Astrocyte (in vitro differentiated cells and primary cell): ENCODE results near the gene CD226. TPM values are rescaled to one million over a fixed set of nuclear protein-coding genes. Genes with fewer than 3 reads are reported as not detected.
A peak's percentile ranks its signal among the peaks of the same experiment; 100 is the strongest.

Experiments
- DNase-seq: peaks from one replicate; pipeline ENCODE4 v3.0.0-alpha.2; 2010; ENCODE audit warnings: low read depth
- FAIRE-seq: peaks from 2 replicates; lab custom pipeline; 2011; peaks lifted over from hg19 to GRCh38; lab: Jason Lieb, UNC
- H2AFZ ChIP-seq: 2 replicates; pipeline ENCODE4 v1.6.0; 2012; ENCODE audit warnings: low read depth, low read length, inconsistent platforms
- H3K27ac ChIP-seq: 2 replicates; pipeline ENCODE4 v1.5.1; 2011; ENCODE audit warnings: low read depth, low read length, inconsistent platforms
- H3K27me3 ChIP-seq: 2 replicates; pipeline ENCODE4 v1.6.0; 2011; ENCODE audit warnings: low read length, inconsistent platforms; ENCODE audit not compliant: insufficient read depth
- H3K36me3 ChIP-seq: 2 replicates; pipeline ENCODE4 v1.5.1; 2011; ENCODE audit warnings: low read length, inconsistent platforms; ENCODE audit not compliant: insufficient read depth
- H3K4me1 ChIP-seq: 2 replicates; pipeline ENCODE4 v1.5.1; 2011; ENCODE audit warnings: low read length, inconsistent platforms; ENCODE audit not compliant: insufficient read depth
- H3K4me2 ChIP-seq: 2 replicates; pipeline ENCODE4 v1.6.0; 2012; ENCODE audit warnings: low read length, inconsistent platforms
- H3K4me3 ChIP-seq: 2 replicates; pipeline ENCODE4 v1.5.1; 2011; ENCODE audit warnings: low read depth, mild to moderate bottlenecking, low read length, inconsistent platforms; ENCODE audit not compliant: insufficient read depth
- H3K79me2 ChIP-seq: 2 replicates; pipeline ENCODE4 v1.6.0; 2012; ENCODE audit warnings: mild to moderate bottlenecking, low read length, inconsistent platforms; ENCODE audit not compliant: insufficient read depth
- H3K9ac ChIP-seq: 2 replicates; pipeline ENCODE4 v1.6.0; 2012; ENCODE audit warnings: mild to moderate bottlenecking, low read length, inconsistent platforms
- H3K9me3 ChIP-seq: 2 replicates; pipeline ENCODE4 v1.5.1; 2012; ENCODE audit warnings: low read depth, mild to moderate bottlenecking, low read length, inconsistent platforms; ENCODE audit not compliant: insufficient read depth
- H4K20me1 ChIP-seq: 2 replicates; pipeline ENCODE4 v1.6.0; 2012; ENCODE audit warnings: low read length, inconsistent platforms; ENCODE audit not compliant: insufficient read depth
- H3K27ac Mint-ChIP-seq: one replicate; pipeline ENCODE4 v1.8.0; 2021; ENCODE audit warnings: mild to moderate bottlenecking, mixed read lengths; ENCODE audit not compliant: unreplicated experiment
- H3K27me3 Mint-ChIP-seq: one replicate; pipeline ENCODE4 v1.8.0; 2021; ENCODE audit warnings: low read depth, mixed read lengths; ENCODE audit not compliant: unreplicated experiment
- H3K36me3 Mint-ChIP-seq: one replicate; pipeline ENCODE4 v1.8.0; 2021; ENCODE audit warnings: low read depth, mixed read lengths; ENCODE audit not compliant: unreplicated experiment
- H3K4me1 Mint-ChIP-seq: one replicate; pipeline ENCODE4 v1.8.0; 2021; ENCODE audit warnings: low read depth, mixed read lengths; ENCODE audit not compliant: unreplicated experiment
- H3K4me3 Mint-ChIP-seq: one replicate; pipeline ENCODE4 v1.8.0; 2021; ENCODE audit warnings: mild to moderate bottlenecking, moderate library complexity, mixed read lengths; ENCODE audit not compliant: unreplicated experiment
- H3K9me3 Mint-ChIP-seq: one replicate; pipeline ENCODE4 v1.8.0; 2021; ENCODE audit warnings: mild to moderate bottlenecking, mixed read lengths; ENCODE audit not compliant: unreplicated experiment
- CTCF ChIP-seq: IDR thresholded peaks from 2 replicates; pipeline ENCODE4 v1.5.1; 2011; ENCODE audit warnings: low read depth, mild to moderate bottlenecking, inconsistent platforms, low read length, moderate library complexity; ENCODE audit not compliant: insufficient read depth
- EZH2 ChIP-seq: IDR thresholded peaks from 2 replicates; pipeline ENCODE4 v1.6.1; 2012; ENCODE audit warnings: mild to moderate bottlenecking, low read length, inconsistent platforms; ENCODE audit not compliant: insufficient read depth
- total RNA-seq: library from RNA; stranded (reverse); gene quantifications from 2 replicates; pipeline ENCODE4 v1.2.1, GENCODE V29; 2021

CD226 gene
- total RNA-seq, 1 donor from 2014 or later = 0.07 TPM

DNA sequence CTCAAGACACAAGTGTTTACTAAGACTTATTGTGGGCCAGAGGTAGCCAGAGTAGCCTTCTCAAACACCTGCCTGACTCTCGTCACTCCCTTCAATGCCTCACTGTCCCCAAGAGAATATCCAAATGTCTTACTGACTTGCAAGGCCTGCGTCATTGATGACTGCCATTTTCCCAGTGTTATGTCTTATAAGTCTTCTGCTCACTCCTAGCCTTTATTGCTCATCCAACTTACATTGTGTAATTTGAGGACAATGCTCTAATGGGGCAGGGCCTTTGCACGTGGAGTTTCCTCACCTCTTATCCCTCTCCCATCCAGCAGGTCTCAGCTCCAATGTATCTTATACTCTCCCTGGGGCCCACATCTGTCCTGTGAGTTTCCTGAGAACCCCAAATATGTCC lies 10.1 kb upstream of the CD226 start:
- Histone ChIP-seq H3K9me3 (no peaks in the 10 kb centered on the region), H3K4me2 (no peak overlapping the region), H3K4me3 (no peak overlapping the region), H4K20me1 (no peaks in the 10 kb centered on the region), H3K4me1 (no peaks in the 10 kb centered on the region), H3K36me3 (no peaks in the 10 kb centered on the region), H3K27ac (no peak overlapping the region), H2AFZ (no peak overlapping the region), H3K9ac (no peak overlapping the region), H3K79me2 (no peaks in the 10 kb centered on the region), H3K27me3 (no peaks in the 10 kb centered on the region)
- FAIRE-seq (no peak), DNase-seq (no peak)
- Mint-ChIP-seq H3K9me3 (peaks cover 4% of the 10 kb centered on the region), H3K27me3 (no peaks in the 10 kb centered on the region), H3K4me3 (no peak overlapping the region), H3K4me1 (no peaks in the 10 kb centered on the region), H3K36me3 (no peaks in the 10 kb centered on the region), H3K27ac (no peak overlapping the region)
- TF ChIP-seq CTCF (no peak), EZH2 (no peak)

DNA sequence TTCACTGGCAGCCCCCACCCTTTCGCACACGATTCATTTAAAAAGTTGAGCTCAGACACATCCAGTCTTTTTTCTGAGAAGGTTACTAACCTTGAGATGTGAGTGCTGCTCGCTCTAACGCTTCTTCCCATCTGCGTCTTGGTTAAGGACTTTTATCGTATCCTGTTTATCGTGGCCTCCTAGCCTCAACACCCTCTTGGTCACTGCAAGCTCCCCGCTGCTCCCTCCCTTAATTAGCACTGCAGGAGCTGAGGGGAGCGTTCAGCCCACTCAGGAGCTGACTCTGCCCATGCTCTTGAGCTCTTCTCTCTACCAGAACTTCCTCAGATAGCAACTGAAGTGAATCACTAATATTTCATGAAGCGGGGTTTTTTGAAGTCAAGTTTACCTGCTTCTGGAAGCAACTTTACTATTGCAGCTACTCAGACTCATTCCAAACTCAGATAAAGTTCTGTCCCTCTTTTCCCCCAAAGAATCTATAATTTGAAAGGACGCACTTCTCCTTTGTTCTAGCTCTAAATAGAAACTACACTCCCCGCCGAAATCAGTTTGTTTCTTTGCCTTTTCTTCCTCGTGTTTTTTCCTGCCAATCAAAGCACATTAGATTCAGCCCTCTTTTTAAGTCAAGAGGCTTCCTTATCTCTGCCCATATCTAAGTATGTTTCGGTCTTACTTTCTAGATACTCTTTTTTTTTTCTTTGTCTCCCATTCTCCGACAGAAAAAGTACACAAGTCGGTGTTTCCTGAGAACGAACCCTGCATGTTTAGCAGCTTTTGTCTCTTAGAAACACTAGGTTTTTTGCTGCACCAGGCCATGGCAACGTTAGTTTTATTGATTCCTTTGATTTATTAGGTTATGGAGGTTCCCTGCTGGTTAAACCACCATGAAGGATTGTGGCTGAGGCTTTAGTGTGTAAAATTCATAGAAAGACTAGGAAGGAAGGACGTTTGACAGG lies 9.3 kb upstream of the CD226 start:
- H2AFZ ChIP-seq = peak overlapping the region; percentile 51
- no peak overlapping the region for H3K4me3 ChIP-seq
- H3K27ac Mint-ChIP-seq = no peak overlapping the region
- H3K36me3 Mint-ChIP-seq = no peaks in the 10 kb centered on the region
- FAIRE-seq = no peak
- H3K9me3 Mint-ChIP-seq = peaks cover 4% of the 10 kb centered on the region
- no peak overlapping the region for H3K4me3 Mint-ChIP-seq
- H3K36me3 ChIP-seq = no peaks in the 10 kb centered on the region
- no peak for TF ChIP-seq EZH2
- no peak for TF ChIP-seq CTCF
- no peak for DNase-seq
- H3K4me1 ChIP-seq = no peaks in the 10 kb centered on the region
- peak overlapping the region; percentile 66 for H3K4me2 ChIP-seq
- H4K20me1 ChIP-seq = no peaks in the 10 kb centered on the region
- no peaks in the 10 kb centered on the region for H3K27me3 Mint-ChIP-seq
- no peak overlapping the region for H3K27ac ChIP-seq
- no peak overlapping the region for H3K9ac ChIP-seq
- no peaks in the 10 kb centered on the region for H3K79me2 ChIP-seq
- no peaks in the 10 kb centered on the region for H3K9me3 ChIP-seq
- H3K4me1 Mint-ChIP-seq = no peaks in the 10 kb centered on the region
- H3K27me3 ChIP-seq = no peaks in the 10 kb centered on the region

- Mint-ChIP-seq H3K36me3 (no peaks in the 10 kb centered on the region), H3K4me3 (no peak overlapping the region), H3K4me1 (peaks cover 6% of the 10 kb centered on the region), H3K27me3 (no peaks in the 10 kb centered on the region), H3K27ac (no peak overlapping the region), H3K9me3 (no peaks in the 10 kb centered on the region)
- DNase-seq = no peak
- no peak for FAIRE-seq
- Histone ChIP-seq H3K4me3 (no peak overlapping the region), H3K36me3 (no peaks in the 10 kb centered on the region), H3K79me2 (no peaks in the 10 kb centered on the region), H3K4me2 (no peak overlapping the region), H3K27ac (no peak overlapping the region), H3K4me1 (peaks cover 3% of the 10 kb centered on the region), H3K9me3 (no peaks in the 10 kb centered on the region), H4K20me1 (no peaks in the 10 kb centered on the region), H3K9ac (no peak overlapping the region), H3K27me3 (no peaks in the 10 kb centered on the region), H2AFZ (no peak overlapping the region)
- TF ChIP-seq EZH2 (no peak), CTCF (no peak)
These were observed 8.4 kb upstream of the CD226 start for GRCh38 chr18:69956057-69956456.
